SK-N-SH (cell line): ENCODE results near the gene PPP1R16B. TPM values are rescaled to one million over a fixed set of nuclear protein-coding genes. Genes with fewer than 3 reads are reported as not detected.

Experiments used
- CTCF ChIA-PET: fragments of 300-600, 350-600 bp; formaldehyde crosslinking; extraction: SDS; loops from one replicate; lab custom pipeline; 2021; lab: Yijun Ruan, JAX
- POLR2A ChIA-PET: fragments of 350-600 bp; sonication (Branson Sonifier 250); formaldehyde crosslinking; extraction: SDS; loops from one replicate; lab custom pipeline; 2020; ENCODE audit warnings: antibody characterized with exemption, inconsistent platforms; lab: Yijun Ruan, JAX
- DNase-seq: peaks from one replicate; pipeline ENCODE4 v3.0.0; 2012
- H2AFZ ChIP-seq: fragments of 200-600 bp; sonication (generic); 2 replicates; pipeline ENCODE4 v1.8.1; 2016; ENCODE audit warnings: antibody characterized with exemption, mild to moderate bottlenecking, low read depth
- H3F3A ChIP-seq: fragments of 200-600 bp; sonication (generic); replicated peaks from 2 replicates; pipeline ENCODE3; 2016; ENCODE audit warnings: antibody characterized with exemption, mild to moderate bottlenecking; ENCODE audit not compliant: insufficient read depth
- H3K27ac ChIP-seq, 2 experiments: fragments of 200-500 bp in 1 of 2; fragments of 200-600 bp in 1 of 2; sonication (Bioruptor generic) in 1 of 2; sonication (generic), shearing (Covaris generic) in 1 of 2; 2 replicates each; pipeline versions ENCODE4 v1.5.1 to v1.6.1; 2014 to 2016; ENCODE audit warnings: low read depth in 2 of 2, inconsistent platforms in 1 of 2, low read length in 1 of 2, mild to moderate bottlenecking in 1 of 2, mixed read lengths in 1 of 2
- H3K27me3 ChIP-seq: fragments of 200-600 bp; sonication (generic), shearing (Covaris generic); 2 replicates; pipeline ENCODE4 v1.6.1; 2016; ENCODE audit warnings: mixed run types; ENCODE audit not compliant: insufficient read depth
- H3K36me3 ChIP-seq, 2 experiments: fragments of 200-500 bp in 1 of 2; fragments of 200-600 bp in 1 of 2; sonication (Bioruptor generic) in 1 of 2; sonication (generic) in 1 of 2; replicated peaks in 1 of 2; 2 replicates each; pipeline versions ENCODE3 to v1.5.1; 2014 to 2016; ENCODE audit warnings: low read length in 1 of 2, mild to moderate bottlenecking in 1 of 2; ENCODE audit not compliant: insufficient read depth in 2 of 2, control insufficient read depth in 1 of 2
- H3K4me1 ChIP-seq, 2 experiments: fragments of 200-500 bp in 1 of 2; fragments of 200-600 bp in 1 of 2; sonication (Bioruptor generic) in 1 of 2; sonication (generic), shearing (Covaris generic) in 1 of 2; 2 replicates each; pipeline versions ENCODE4 v1.5.1 to v1.6.1; 2014 to 2016; ENCODE audit warnings: low read depth in 1 of 2, low read length in 1 of 2, mixed run types in 1 of 2; ENCODE audit not compliant: insufficient read depth in 2 of 2, control insufficient read depth in 1 of 2
- H3K4me2 ChIP-seq: fragments of 200-600 bp; sonication (generic), shearing (Covaris generic); 2 replicates; pipeline ENCODE4 v1.6.1; 2017; ENCODE audit warnings: mixed run types
- H3K4me3 ChIP-seq, 2 experiments: fragments of 200-500 bp in 1 of 2; fragments of 200-600 bp in 1 of 2; sonication (Bioruptor generic) in 1 of 2; sonication (generic), shearing (Covaris generic) in 1 of 2; 2 replicates each; pipeline versions ENCODE4 v1.5.1 to v1.8.1; 2014 to 2016; ENCODE audit warnings: low read depth in 2 of 2, inconsistent platforms in 1 of 2, low read length in 1 of 2, mild to moderate bottlenecking in 1 of 2, mixed read lengths in 1 of 2, moderate library complexity in 1 of 2
- H3K79me2 ChIP-seq: fragments of 200-600 bp; sonication (generic); 2 replicates; pipeline ENCODE4 v1.8.1; 2017; ENCODE audit warnings: mild to moderate bottlenecking; ENCODE audit not compliant: insufficient read depth
- H3K9ac ChIP-seq: fragments of 200-600 bp; sonication (generic); 2 replicates; pipeline ENCODE4 v1.6.1; 2017; ENCODE audit warnings: mixed run types
- H3K9me2 ChIP-seq: fragments of 200-600 bp; sonication (generic); 2 replicates; pipeline ENCODE4 v1.6.1; 2017; ENCODE audit warnings: mixed run types
- H3K9me3 ChIP-seq: fragments of 200-600 bp; sonication (generic); 2 replicates; pipeline ENCODE4 v1.6.1; 2017; ENCODE audit warnings: mixed run types, mild to moderate bottlenecking, moderate library complexity
- H4K20me1 ChIP-seq: fragments of 200-600 bp; sonication (generic); 2 replicates; pipeline ENCODE4 v1.6.1; 2017; ENCODE audit warnings: mild to moderate bottlenecking, mixed run types; ENCODE audit not compliant: insufficient read depth
- EZH2phosphoT487 ChIP-seq: fragments of 200-600 bp; sonication (generic); IDR thresholded peaks from 2 replicates; pipeline ENCODE4 v1.6.1; 2017; ENCODE audit warnings: low read depth, mixed run types, mild to moderate bottlenecking, antibody characterized with exemption, moderate library complexity, borderline replicate concordance
- FOXM1 ChIP-seq: IDR thresholded peaks from 2 replicates; pipeline ENCODE4 v1.4.0; 2012; ENCODE audit warnings: low read depth, mild to moderate bottlenecking
- MEF2A ChIP-seq: IDR thresholded peaks from 2 replicates; pipeline ENCODE4 v1.4.0; 2012; ENCODE audit warnings: low read depth, borderline replicate concordance
- MXI1 ChIP-seq: IDR thresholded peaks from 2 replicates; pipeline ENCODE4 v1.6.1; 2012; ENCODE audit warnings: mild to moderate bottlenecking, low read depth, low read length, improper control_type of control experiment
- NFIC ChIP-seq: IDR thresholded peaks from 2 replicates; pipeline ENCODE4 v1.4.0; 2012; ENCODE audit warnings: borderline replicate concordance
- NRF1 ChIP-seq: IDR thresholded peaks from 2 replicates; pipeline ENCODE4 v1.6.1; 2012; ENCODE audit warnings: low read depth, mild to moderate bottlenecking, low read length
- SMC3 ChIP-seq: IDR thresholded peaks from 2 replicates; pipeline ENCODE4 v1.6.1; 2012; ENCODE audit warnings: low read depth, low read length, improper control_type of control experiment
- TAF1 ChIP-seq: IDR thresholded peaks from 2 replicates; pipeline ENCODE4 v1.6.1; 2012; ENCODE audit warnings: low read depth, mild to moderate bottlenecking, low read length, moderate library complexity, borderline replicate concordance
- TCF12 ChIP-seq: IDR thresholded peaks from 2 replicates; pipeline ENCODE4 v1.4.0; 2012
- YY1 ChIP-seq: IDR thresholded peaks from 2 replicates; pipeline ENCODE4 v1.4.0; 2012; ENCODE audit warnings: low read depth, mild to moderate bottlenecking
- WGBS: methylation state at CpG from one replicate; pipeline ENCODE4 v1.1.6; 2017; ENCODE audit warnings: low lambda C conversion rate; 5-methylcytosine and 5-hydroxymethylcytosine counted together
- polyA plus RNA-seq, 3 experiments: library from polyadenylated mRNA; depleted of rRNA; stranded (reverse); fragments of >200 nt; gene quantifications; 2 replicates each; pipeline ENCODE4 v1.2.3, GENCODE V29; 2012
- TF ChIP-seq, protein P1 (sequence below): IDR thresholded peaks from 2 replicates; pipeline ENCODE4 v1.4.0; 2012; ENCODE audit warnings: low read depth, borderline replicate concordance
- TF ChIP-seq, protein P2 (sequence below): IDR thresholded peaks from 2 replicates; pipeline ENCODE4 v1.6.1; 2012; ENCODE audit warnings: mild to moderate bottlenecking, low read depth, low read length, moderate library complexity
- TF ChIP-seq, protein P3 (sequence below): fragments of 150-350 bp; IDR thresholded peaks from 2 replicates; pipeline ENCODE4 v1.6.1; 2016; ENCODE audit warnings: mild to moderate bottlenecking, low read depth, low read length
- TF ChIP-seq, protein P4 (sequence below): IDR thresholded peaks from 2 replicates; pipeline ENCODE4; 2012
- TF ChIP-seq, protein P5 (sequence below): IDR thresholded peaks from 2 replicates; pipeline ENCODE4 v1.4.0; 2012; ENCODE audit warnings: low read depth

The PPP1R16B gene
- polyA plus RNA-seq, 1 of the 3 experiments (the other 2 are of a cell fraction) = 0.28 TPM

DNA sequence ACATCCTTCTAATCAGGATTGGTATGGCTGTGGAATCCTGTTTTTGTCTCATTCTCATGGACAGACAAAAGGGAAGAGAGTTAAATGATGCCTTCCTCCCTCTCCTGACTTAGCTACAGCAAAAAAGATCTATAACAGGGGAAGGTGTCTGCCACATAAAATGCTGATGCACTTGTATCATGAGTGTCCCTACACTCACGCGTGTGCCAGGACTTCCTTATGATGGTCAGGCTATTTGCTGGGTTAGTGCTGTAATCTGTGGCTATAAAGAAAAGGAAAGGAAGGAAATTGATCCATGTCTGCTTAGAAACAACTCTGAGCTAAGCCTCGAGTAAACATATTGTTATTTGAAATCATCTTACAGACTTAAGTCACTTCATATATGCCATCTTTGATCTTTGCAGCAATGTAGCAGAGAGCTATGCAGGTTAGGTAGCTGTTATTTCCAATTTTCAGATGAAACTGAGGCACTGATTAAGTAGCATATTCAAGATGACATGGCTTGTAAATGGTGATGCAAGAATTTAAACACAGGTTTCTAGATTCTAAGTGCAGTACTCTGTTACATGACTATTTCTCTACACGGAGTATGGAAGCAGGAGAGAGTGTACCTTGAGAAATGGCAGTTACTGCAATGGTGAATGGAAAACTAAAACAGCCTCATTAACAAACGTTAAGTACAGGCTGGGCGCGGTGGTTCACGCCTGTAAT lies 148.3 kb downstream of the PPP1R16B start:
- CTCF ChIA-PET = interaction anchor here (0.9 to 1.4 kb wide), 4 partner anchors 9 to 96 kb away, joined by 3 to 5 read pairs (median 4); partner anchors contain the start of gene DHX35
- WGBS = 96% methylated on average over 8 of the region's 8 CpGs

DNA sequence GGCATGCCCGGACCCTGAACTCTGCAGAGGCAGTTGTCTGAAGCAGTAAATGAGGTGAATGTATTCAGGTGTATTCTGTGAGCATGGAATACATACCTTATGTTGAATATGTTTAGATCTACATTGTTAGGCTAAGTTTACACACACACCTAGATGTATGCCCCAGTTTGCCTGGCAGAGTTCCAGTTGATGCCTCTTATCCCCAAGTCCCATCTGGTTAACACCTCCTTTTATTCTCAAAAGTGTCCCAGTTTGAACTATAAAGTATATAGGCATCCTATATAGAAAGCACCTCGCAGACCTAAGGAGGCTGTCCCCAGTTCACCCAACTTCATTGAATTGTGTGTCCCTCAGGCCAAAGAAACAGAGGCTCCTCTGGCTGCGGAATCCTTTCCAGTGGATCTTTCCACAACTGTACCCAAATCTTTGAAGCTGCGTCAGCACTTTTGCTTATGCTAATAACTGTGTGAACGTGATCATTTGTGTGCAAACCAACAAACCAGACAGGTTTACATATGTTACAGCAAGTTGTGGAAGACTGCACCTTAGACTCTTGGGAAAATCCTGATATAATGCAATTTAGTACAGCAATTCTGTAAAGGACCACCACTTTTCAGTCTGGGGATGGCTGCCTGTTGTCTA lies 151.9 kb downstream of the PPP1R16B start:
- Histone ChIP-seq H3K27me3 (no peaks in the 10 kb centered on the region), H3K36me3 (peaks cover 2 to 12% of the 10 kb centered on the region in 2 experiments), H3K4me3 (no peak overlapping the region), H3K9me2 (no peaks in the 10 kb centered on the region), H2AFZ (no peak overlapping the region), H3K4me2 (no peak overlapping the region), H3K9ac (no peak overlapping the region), H3F3A (peaks cover 9% of the 10 kb centered on the region), H3K4me1 (peaks cover 0 to 4% of the 10 kb centered on the region in 2 experiments; a peak in 2 of 4 replicates), H3K27ac (no peak overlapping the region), H3K79me2 (peaks cover 7% of the 10 kb centered on the region; the same call in 1 of the 2 replicates), H4K20me1 (no peaks in the 10 kb centered on the region), H3K9me3 (no peaks in the 10 kb centered on the region)
- no peak for TF ChIP-seq FOXM1
- TF ChIP-seq, protein P1, sequence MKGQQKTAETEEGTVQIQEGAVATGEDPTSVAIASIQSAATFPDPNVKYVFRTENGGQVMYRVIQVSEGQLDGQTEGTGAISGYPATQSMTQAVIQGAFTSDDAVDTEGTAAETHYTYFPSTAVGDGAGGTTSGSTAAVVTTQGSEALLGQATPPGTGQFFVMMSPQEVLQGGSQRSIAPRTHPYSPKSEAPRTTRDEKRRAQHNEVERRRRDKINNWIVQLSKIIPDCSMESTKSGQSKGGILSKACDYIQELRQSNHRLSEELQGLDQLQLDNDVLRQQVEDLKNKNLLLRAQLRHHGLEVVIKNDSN = no peak
- TF ChIP-seq, protein P2, sequence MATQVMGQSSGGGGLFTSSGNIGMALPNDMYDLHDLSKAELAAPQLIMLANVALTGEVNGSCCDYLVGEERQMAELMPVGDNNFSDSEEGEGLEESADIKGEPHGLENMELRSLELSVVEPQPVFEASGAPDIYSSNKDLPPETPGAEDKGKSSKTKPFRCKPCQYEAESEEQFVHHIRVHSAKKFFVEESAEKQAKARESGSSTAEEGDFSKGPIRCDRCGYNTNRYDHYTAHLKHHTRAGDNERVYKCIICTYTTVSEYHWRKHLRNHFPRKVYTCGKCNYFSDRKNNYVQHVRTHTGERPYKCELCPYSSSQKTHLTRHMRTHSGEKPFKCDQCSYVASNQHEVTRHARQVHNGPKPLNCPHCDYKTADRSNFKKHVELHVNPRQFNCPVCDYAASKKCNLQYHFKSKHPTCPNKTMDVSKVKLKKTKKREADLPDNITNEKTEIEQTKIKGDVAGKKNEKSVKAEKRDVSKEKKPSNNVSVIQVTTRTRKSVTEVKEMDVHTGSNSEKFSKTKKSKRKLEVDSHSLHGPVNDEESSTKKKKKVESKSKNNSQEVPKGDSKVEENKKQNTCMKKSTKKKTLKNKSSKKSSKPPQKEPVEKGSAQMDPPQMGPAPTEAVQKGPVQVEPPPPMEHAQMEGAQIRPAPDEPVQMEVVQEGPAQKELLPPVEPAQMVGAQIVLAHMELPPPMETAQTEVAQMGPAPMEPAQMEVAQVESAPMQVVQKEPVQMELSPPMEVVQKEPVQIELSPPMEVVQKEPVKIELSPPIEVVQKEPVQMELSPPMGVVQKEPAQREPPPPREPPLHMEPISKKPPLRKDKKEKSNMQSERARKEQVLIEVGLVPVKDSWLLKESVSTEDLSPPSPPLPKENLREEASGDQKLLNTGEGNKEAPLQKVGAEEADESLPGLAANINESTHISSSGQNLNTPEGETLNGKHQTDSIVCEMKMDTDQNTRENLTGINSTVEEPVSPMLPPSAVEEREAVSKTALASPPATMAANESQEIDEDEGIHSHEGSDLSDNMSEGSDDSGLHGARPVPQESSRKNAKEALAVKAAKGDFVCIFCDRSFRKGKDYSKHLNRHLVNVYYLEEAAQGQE = no peak
- TF ChIP-seq EZH2phosphoT487 = no peak
- TF ChIP-seq, protein P3, sequence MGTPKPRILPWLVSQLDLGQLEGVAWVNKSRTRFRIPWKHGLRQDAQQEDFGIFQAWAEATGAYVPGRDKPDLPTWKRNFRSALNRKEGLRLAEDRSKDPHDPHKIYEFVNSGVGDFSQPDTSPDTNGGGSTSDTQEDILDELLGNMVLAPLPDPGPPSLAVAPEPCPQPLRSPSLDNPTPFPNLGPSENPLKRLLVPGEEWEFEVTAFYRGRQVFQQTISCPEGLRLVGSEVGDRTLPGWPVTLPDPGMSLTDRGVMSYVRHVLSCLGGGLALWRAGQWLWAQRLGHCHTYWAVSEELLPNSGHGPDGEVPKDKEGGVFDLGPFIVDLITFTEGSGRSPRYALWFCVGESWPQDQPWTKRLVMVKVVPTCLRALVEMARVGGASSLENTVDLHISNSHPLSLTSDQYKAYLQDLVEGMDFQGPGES = no peak
- no peak for TF ChIP-seq SMC3
- TF ChIP-seq MXI1 = no peak
- TF ChIP-seq, protein P4, sequence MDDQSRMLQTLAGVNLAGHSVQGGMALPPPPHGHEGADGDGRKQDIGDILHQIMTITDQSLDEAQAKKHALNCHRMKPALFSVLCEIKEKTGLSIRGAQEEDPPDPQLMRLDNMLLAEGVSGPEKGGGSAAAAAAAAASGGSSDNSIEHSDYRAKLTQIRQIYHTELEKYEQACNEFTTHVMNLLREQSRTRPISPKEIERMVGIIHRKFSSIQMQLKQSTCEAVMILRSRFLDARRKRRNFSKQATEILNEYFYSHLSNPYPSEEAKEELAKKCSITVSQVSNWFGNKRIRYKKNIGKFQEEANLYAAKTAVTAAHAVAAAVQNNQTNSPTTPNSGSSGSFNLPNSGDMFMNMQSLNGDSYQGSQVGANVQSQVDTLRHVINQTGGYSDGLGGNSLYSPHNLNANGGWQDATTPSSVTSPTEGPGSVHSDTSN = no peak
- no peak for TF ChIP-seq NRF1
- TF ChIP-seq MEF2A = no peak
- TF ChIP-seq TAF1 = no peak
- TF ChIP-seq NFIC = no peak
- TF ChIP-seq TCF12 = no peak
- CTCF ChIA-PET = interaction anchor here (1.2 kb wide), 1 partner anchor 92 kb away, joined by 4 read pairs; no protein-coding TSS in a partner anchor
- WGBS = 89% methylated on average over 4 of the region's 5 CpGs
- DNase-seq = no peak
- POLR2A ChIA-PET = no interaction called here

More for the DNA sequence above, 148.3 kb downstream of the PPP1R16B start:
- Histone ChIP-seq H3K4me1 (no peaks in the 10 kb centered on the region), H3K9me2 (no peaks in the 10 kb centered on the region), H3K27ac (no peak overlapping the region), H4K20me1 (no peaks in the 10 kb centered on the region), H2AFZ (no peak overlapping the region), H3F3A (peaks cover 3% of the 10 kb centered on the region), H3K36me3 (peaks cover 12 to 21% of the 10 kb centered on the region in 2 experiments), H3K79me2 (peaks cover 33% of the 10 kb centered on the region; the same call in 1 of the 2 replicates), H3K9ac (no peak overlapping the region), H3K4me2 (no peak overlapping the region), H3K9me3 (no peaks in the 10 kb centered on the region), H3K4me3 (no peak overlapping the region), H3K27me3 (no peaks in the 10 kb centered on the region)
- no peak for DNase-seq
- no peak for TF ChIP-seq YY1
- TF ChIP-seq, protein P5, sequence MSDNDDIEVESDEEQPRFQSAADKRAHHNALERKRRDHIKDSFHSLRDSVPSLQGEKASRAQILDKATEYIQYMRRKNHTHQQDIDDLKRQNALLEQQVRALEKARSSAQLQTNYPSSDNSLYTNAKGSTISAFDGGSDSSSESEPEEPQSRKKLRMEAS = no peak
- POLR2A ChIA-PET = no interaction called here
